ENCODE measurements around the gene INSL3.

DNA sequence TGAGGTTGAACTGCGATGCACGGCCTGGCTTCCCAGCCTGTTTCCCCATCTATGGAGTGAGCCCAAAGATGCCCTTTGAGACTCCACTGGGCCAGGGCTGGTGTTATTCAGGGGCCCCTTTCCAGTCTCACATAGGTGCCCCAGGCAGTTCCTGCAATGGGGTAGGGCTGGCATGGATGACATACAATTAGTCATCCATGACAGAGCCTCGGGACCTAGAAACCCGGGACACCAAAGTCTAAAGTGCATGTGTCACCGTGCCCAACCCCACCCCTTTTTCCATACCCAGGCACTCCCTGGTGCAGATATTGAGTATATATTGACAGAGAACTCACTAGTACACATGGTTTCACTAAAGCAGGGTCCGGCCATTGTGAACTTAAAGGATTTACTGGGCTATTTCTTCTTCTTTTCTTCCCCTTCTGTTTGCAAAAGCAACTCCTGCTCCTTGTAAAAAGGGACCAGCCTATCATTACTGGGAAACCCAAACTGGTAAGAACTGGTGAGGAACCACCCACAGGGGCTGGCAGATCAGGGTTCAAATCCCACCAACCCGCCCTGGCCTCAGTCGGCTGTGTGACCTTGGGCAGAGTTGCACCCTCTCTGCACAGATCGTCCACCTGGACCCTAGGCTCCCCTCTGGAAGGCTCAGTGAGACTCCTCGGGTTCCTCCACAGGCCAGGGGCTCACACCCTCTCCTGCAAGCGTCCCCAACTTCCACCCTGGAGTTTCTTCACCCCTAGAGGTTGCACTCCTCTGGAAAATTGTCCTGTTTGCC is 23.7 kb downstream of the INSL3 start:
- TF ChIP-seq, protein P1, sequence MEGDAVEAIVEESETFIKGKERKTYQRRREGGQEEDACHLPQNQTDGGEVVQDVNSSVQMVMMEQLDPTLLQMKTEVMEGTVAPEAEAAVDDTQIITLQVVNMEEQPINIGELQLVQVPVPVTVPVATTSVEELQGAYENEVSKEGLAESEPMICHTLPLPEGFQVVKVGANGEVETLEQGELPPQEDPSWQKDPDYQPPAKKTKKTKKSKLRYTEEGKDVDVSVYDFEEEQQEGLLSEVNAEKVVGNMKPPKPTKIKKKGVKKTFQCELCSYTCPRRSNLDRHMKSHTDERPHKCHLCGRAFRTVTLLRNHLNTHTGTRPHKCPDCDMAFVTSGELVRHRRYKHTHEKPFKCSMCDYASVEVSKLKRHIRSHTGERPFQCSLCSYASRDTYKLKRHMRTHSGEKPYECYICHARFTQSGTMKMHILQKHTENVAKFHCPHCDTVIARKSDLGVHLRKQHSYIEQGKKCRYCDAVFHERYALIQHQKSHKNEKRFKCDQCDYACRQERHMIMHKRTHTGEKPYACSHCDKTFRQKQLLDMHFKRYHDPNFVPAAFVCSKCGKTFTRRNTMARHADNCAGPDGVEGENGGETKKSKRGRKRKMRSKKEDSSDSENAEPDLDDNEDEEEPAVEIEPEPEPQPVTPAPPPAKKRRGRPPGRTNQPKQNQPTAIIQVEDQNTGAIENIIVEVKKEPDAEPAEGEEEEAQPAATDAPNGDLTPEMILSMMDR (IDR thresholded peaks at IDR 0.05; ENCODE audit: low read depth, low read length, poor library complexity, severe bottlenecking), result no peak
- TF ChIP-seq EZH2phosphoT487 (IDR thresholded peaks at IDR 0.05; ENCODE audit: borderline replicate concordance, low read length), result no peak
